ENCODE measurements around the gene PSME3IP1. TPM values are rescaled to one million over a fixed set of nuclear protein-coding genes. Genes with fewer than 3 reads are reported as not detected.

The PSME3IP1 gene
- total RNA-seq, 1 experiment from 2014 or later = 103 TPM

DNA sequence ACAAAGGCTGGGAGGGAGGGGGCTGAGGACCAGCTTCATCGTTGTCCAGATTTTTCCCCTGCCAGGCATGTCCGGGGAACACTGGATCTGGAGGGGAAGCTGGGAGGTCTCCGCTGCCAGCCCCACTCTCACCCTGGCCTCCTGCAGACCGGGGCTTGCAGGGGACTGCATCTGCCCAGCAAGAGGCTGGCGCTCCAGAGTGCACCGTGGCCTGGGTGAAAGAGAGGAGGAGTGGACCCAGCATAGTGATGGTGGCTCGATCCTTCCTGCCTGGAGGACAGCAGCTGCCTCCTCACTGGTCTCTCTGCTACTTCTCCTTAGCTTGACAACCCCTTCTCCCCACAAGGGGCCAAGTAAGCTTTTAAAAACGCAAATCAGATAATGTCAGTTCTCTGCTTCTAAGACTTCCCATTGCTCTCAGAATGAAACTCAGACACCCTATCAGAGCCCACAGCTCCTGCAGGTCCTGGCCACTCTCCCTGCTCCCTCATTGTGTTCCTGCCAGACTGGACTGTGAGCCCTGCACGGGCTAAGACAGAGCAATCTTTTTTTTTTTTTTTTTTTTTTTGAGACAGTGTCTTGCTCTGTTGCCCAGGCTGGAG, 78.4 kb downstream of the PSME3IP1 start:
- H3K4me2 ChIP-seq (ENCODE audit: insufficient read depth, insufficient read length, low read length) = no peak overlapping the region
- peaks cover 21 to 33% of the 10 kb centered on the region in 2 experiments for H3K4me1 Mint-ChIP-seq
- TF ChIP-seq, protein P1, sequence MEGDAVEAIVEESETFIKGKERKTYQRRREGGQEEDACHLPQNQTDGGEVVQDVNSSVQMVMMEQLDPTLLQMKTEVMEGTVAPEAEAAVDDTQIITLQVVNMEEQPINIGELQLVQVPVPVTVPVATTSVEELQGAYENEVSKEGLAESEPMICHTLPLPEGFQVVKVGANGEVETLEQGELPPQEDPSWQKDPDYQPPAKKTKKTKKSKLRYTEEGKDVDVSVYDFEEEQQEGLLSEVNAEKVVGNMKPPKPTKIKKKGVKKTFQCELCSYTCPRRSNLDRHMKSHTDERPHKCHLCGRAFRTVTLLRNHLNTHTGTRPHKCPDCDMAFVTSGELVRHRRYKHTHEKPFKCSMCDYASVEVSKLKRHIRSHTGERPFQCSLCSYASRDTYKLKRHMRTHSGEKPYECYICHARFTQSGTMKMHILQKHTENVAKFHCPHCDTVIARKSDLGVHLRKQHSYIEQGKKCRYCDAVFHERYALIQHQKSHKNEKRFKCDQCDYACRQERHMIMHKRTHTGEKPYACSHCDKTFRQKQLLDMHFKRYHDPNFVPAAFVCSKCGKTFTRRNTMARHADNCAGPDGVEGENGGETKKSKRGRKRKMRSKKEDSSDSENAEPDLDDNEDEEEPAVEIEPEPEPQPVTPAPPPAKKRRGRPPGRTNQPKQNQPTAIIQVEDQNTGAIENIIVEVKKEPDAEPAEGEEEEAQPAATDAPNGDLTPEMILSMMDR (conservative IDR thresholded peaks at IDR 0.05) = no peak

More for the DNA sequence above, 78.4 kb downstream of the PSME3IP1 start:
- no peak overlapping the region for H2AK5ac ChIP-seq (ENCODE audit: insufficient read length, low read length)
- no peaks in the 10 kb centered on the region; the same call in 1 of the 2 replicates for H3K27me3 Mint-ChIP-seq (ENCODE audit: low read depth)
- H3K4me3 Mint-ChIP-seq = no peak overlapping the region
- no peaks in the 10 kb centered on the region; the same call in 1 of the 2 replicates for H3K4me1 ChIP-seq (ENCODE audit: insufficient read depth, low read length)
- H4K20me1 ChIP-seq (ENCODE audit: control insufficient read depth, insufficient read depth, insufficient read length) = no peaks in the 10 kb centered on the region
- no CpG with 5 or more reads among the region's 9 CpGs for WGBS (ENCODE audit: extremely low coverage, insufficient read length, low lambda C conversion rate)
- H3K4ac ChIP-seq (ENCODE audit: low read depth, low read length) = no peak overlapping the region
- H3K23me2 ChIP-seq (ENCODE audit: insufficient read length, low read depth, low read length, poor library complexity, severe bottlenecking) = no peaks in the 10 kb centered on the region
- no peaks in the 10 kb centered on the region for H3K9me3 Mint-ChIP-seq
- no peak overlapping the region for H2BK20ac ChIP-seq (ENCODE audit: low read depth, low read length, poor library complexity, severe bottlenecking)
- no peak overlapping the region for H3K56ac ChIP-seq (ENCODE audit: insufficient read length, low read depth, low read length)
- no peak overlapping the region for H3K27ac Mint-ChIP-seq
- H3K9me3 ChIP-seq (ENCODE audit: control insufficient read depth, low read depth, low read length) = no peaks in the 10 kb centered on the region
- no peak for DNase-seq
- no peak overlapping the region for H3K18ac ChIP-seq (ENCODE audit: insufficient read length, low read depth, low read length)
- H2BK120ac ChIP-seq (ENCODE audit: low read depth, low read length, poor library complexity, severe bottlenecking) = no peak overlapping the region
- H3K23ac ChIP-seq (ENCODE audit: insufficient read length, low read depth, low read length) = no peak overlapping the region
- H3T11ph ChIP-seq (ENCODE audit: low read length) = no peak overlapping the region
- no peak overlapping the region for H3K14ac ChIP-seq (ENCODE audit: insufficient read depth, low read length)
- no peak overlapping the region for H2BK12ac ChIP-seq (ENCODE audit: insufficient read length, low read depth, low read length)
- no peaks in the 10 kb centered on the region for H3K79me2 ChIP-seq (ENCODE audit: insufficient read depth, low read length)
- H3K27ac ChIP-seq (ENCODE audit: insufficient read length, low read depth, low read length) = no peak overlapping the region
- H3K36me3 Mint-ChIP-seq (ENCODE audit: insufficient read depth in 1 of 3, low read depth in 3 of 3) = no peaks in the 10 kb centered on the region
- H4K5ac ChIP-seq (ENCODE audit: insufficient read length, low read depth, low read length) = no peak overlapping the region
- no peak overlapping the region for H2BK5ac ChIP-seq (ENCODE audit: insufficient read length, low read length)
- no peak overlapping the region for H4K91ac ChIP-seq (ENCODE audit: insufficient read length, low read depth, low read length)
- no peaks in the 10 kb centered on the region for H3K79me1 ChIP-seq (ENCODE audit: insufficient read depth, low read depth, low read length, poor library complexity, severe bottlenecking)
- no peak overlapping the region for H3K9ac ChIP-seq (ENCODE audit: extremely low read depth, insufficient read length, low read length)
- H2AFZ ChIP-seq (ENCODE audit: low read length) = no peak overlapping the region
- H3K27me3 ChIP-seq (ENCODE audit: insufficient read depth, low read length) = no peaks in the 10 kb centered on the region
- H2BK15ac ChIP-seq (ENCODE audit: low read depth, low read length) = no peak overlapping the region
- H4K8ac ChIP-seq (replicated peaks; ENCODE audit: insufficient read length, low read depth, low read length) = no peak overlapping the region

Data from H9 (cell line).